Measurements from ENCODE around the gene MYO16.

Gene MYO16

DNA sequence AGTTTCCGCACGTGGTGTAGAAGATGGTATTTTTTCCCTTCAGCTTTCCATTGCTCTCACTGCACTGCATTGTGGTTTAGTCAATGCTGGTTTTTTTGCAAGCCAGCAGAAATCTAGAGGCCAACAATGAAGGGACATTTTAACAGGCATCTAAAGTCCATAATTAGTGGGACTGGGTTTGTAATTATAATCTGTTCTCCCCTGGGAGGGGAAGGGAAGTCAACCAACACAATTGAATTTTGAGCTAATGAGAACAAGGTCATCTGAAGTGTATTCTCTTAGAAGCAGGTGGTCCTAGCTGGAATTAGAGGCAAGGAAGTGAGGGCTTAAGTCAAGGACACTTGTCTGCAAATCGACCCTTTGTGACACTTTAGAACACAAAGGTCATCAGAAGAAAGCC, 156.4 kb downstream of the MYO16 start:
- no peaks in the 10 kb centered on the region for H3K36me3 ChIP-seq (ENCODE audit: control insufficient read depth, low read length)
- H3K27me3 ChIP-seq (ENCODE audit: control insufficient read depth, low read length) = no peaks in the 10 kb centered on the region
- no peaks in the 10 kb centered on the region for H4K20me1 ChIP-seq (ENCODE audit: control insufficient read depth, insufficient read depth, low read depth, low read length)
- H3K4me3 ChIP-seq (ENCODE audit: low read length) = no peak overlapping the region
- H3F3A ChIP-seq (ENCODE audit: control insufficient read depth, insufficient read depth) = no peaks in the 10 kb centered on the region
- H3K4me2 ChIP-seq (ENCODE audit: low read length) = no peak overlapping the region
- no peak for TF ChIP-seq EZH2phosphoT487 (IDR thresholded peaks at IDR 0.05; ENCODE audit: borderline replicate concordance, low read length)
- TF ChIP-seq CTCF (IDR thresholded peaks at IDR 0.05; ENCODE audit: low read depth, low read length, poor library complexity, severe bottlenecking) = no peak
- no peaks in the 10 kb centered on the region for H3K4me1 ChIP-seq (ENCODE audit: control insufficient read depth, low read length)
- H3K9me3 ChIP-seq (ENCODE audit: control insufficient read depth, insufficient read depth, low read length) = no peaks in the 10 kb centered on the region
- no peaks in the 10 kb centered on the region for H3K79me2 ChIP-seq (ENCODE audit: control insufficient read depth, low read length)
- H3K27ac ChIP-seq (ENCODE audit: low read depth, low read length) = no peak overlapping the region
- H3K9me2 ChIP-seq (replicated peaks; ENCODE audit: control insufficient read depth, low read length) = no peaks in the 10 kb centered on the region

DNA sequence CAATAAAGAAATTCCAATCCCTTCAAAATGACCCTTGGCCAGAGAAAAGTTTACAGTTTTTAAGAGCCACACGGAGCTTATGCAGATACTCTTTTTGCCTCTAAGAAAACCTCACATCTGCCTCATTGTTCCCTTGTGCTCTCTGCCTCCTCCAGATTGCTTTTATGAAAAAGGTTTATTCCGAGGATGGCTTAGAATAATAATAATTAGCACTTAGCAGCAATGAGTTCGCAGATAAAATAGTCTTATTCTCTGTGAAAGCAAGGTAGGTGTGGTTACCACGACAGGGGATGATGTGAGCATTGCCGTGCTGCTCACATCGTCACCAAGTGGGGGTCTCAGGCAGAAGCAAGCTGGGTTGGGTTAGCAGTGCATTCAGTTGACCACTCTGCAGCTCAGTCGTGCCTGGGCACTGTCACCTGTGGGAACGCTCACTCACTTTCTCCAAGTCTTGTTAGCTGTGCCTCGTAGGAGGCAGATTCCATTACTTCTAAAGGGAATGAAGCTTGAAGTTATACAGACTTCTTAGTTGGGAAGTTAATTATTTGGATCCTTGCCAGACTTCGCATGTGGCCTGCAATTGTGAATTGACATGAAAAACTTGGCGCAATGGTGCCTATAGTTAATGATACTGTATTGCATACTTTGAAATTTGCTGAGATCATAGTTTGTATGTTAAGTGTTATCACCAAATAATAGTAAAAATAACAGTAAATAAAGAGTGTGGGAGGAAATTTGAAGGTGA, 157.2 kb downstream of the MYO16 start:
- Histone ChIP-seq H3K4me3 (ENCODE audit: low read length) (no peak overlapping the region), H3K36me3 (ENCODE audit: control insufficient read depth, low read length) (no peaks in the 10 kb centered on the region), H4K20me1 (ENCODE audit: control insufficient read depth, insufficient read depth, low read depth, low read length) (no peaks in the 10 kb centered on the region), H3K9me3 (ENCODE audit: control insufficient read depth, insufficient read depth, low read length) (no peaks in the 10 kb centered on the region), H3K4me1 (ENCODE audit: control insufficient read depth, low read length) (no peaks in the 10 kb centered on the region), H3F3A (ENCODE audit: control insufficient read depth, insufficient read depth) (no peaks in the 10 kb centered on the region), H3K27me3 (ENCODE audit: control insufficient read depth, low read length) (no peaks in the 10 kb centered on the region), H3K27ac (ENCODE audit: low read depth, low read length) (no peak overlapping the region), H3K9me2 (replicated peaks; ENCODE audit: control insufficient read depth, low read length) (no peaks in the 10 kb centered on the region), H3K4me2 (ENCODE audit: low read length) (no peak overlapping the region), H3K79me2 (ENCODE audit: control insufficient read depth, low read length) (no peaks in the 10 kb centered on the region)
- TF ChIP-seq EZH2phosphoT487 (IDR thresholded peaks at IDR 0.05; ENCODE audit: borderline replicate concordance, low read length) (no peak), CTCF (IDR thresholded peaks at IDR 0.05; ENCODE audit: low read depth, low read length, poor library complexity, severe bottlenecking) (no peak)

GRCh38 chr13:108787700-108788414, 158.4 kb downstream of the MYO16 start:
- Histone ChIP-seq H3K4me2 (ENCODE audit: low read length) (no peak overlapping the region), H3K4me1 (ENCODE audit: control insufficient read depth, low read length) (no peaks in the 10 kb centered on the region), H3F3A (ENCODE audit: control insufficient read depth, insufficient read depth) (no peaks in the 10 kb centered on the region), H3K9me2 (replicated peaks; ENCODE audit: control insufficient read depth, low read length) (no peaks in the 10 kb centered on the region), H4K20me1 (ENCODE audit: control insufficient read depth, insufficient read depth, low read depth, low read length) (no peaks in the 10 kb centered on the region), H3K4me3 (ENCODE audit: low read length) (no peak overlapping the region), H3K9me3 (ENCODE audit: control insufficient read depth, insufficient read depth, low read length) (no peaks in the 10 kb centered on the region), H3K79me2 (ENCODE audit: control insufficient read depth, low read length) (no peaks in the 10 kb centered on the region), H3K36me3 (ENCODE audit: control insufficient read depth, low read length) (no peaks in the 10 kb centered on the region), H3K27me3 (ENCODE audit: control insufficient read depth, low read length) (no peaks in the 10 kb centered on the region), H3K27ac (ENCODE audit: low read depth, low read length) (no peak overlapping the region)
- TF ChIP-seq EZH2phosphoT487 (IDR thresholded peaks at IDR 0.05; ENCODE audit: borderline replicate concordance, low read length) = no peak
- TF ChIP-seq CTCF (IDR thresholded peaks at IDR 0.05; ENCODE audit: low read depth, low read length, poor library complexity, severe bottlenecking) = no peak
